Activated T-helper 9 cell treated with anti-CD3 and anti-CD28 coated beads, Interleukin-2, amount 50 U/mL, for 16 hours (primary cell): ENCODE results near the gene HNMT.
"Not testable (repeated sequence)": the region's sequence is repeated elsewhere in the genome, so short reads cannot be mapped to it uniquely, and the experiment has no call there.

Source experiments
- DNase-seq: peaks from one replicate; pipeline ENCODE4 v3.0.0-alpha.2; 2020; ENCODE audit warnings: low read depth

Gene HNMT

GRCh38 chr2:137964066-137964858, at the start of gene HNMT:
TSS of gene HNMT (plus strand) at chr2:137964473. CDS start at chr2:137964492, 19 bp downstream.
- no peak for DNase-seq

GRCh38 chr2:137921105-137921880, 43.0 kb upstream of the HNMT start:
- no peak for DNase-seq

GRCh38 chr2:137922171-137922570, 42.1 kb upstream of the HNMT start:
- not testable (repeated sequence) for DNase-seq

- DNase-seq = no peak
Measured at GRCh38 chr2:137924019-137924418, 40.3 kb upstream of the HNMT start.

GRCh38 chr2:137925599-137925998, 38.7 kb upstream of the HNMT start:
- DNase-seq = no peak

- DNase-seq = no peak
Measured at GRCh38 chr2:137927846-137928245, 36.4 kb upstream of the HNMT start.

GRCh38 chr2:137928547-137929518, 35.4 kb upstream of the HNMT start:
- no peak for DNase-seq

- no peak for DNase-seq
Measured at GRCh38 chr2:137929519-137929916, 34.8 kb upstream of the HNMT start.

- DNase-seq = no peak
Measured at GRCh38 chr2:137930146-137930545, 34.1 kb upstream of the HNMT start.

GRCh38 chr2:137935591-137935990, 28.7 kb upstream of the HNMT start:
- no peak for DNase-seq

- no peak for DNase-seq
Measured at GRCh38 chr2:137937246-137937645, 27.0 kb upstream of the HNMT start.

- no peak for DNase-seq
Measured at GRCh38 chr2:137937778-137938177, 26.5 kb upstream of the HNMT start.

GRCh38 chr2:137938204-137938603, 26.1 kb upstream of the HNMT start:
- no peak for DNase-seq

- no peak for DNase-seq
Measured at GRCh38 chr2:137939026-137939425, 25.2 kb upstream of the HNMT start.

GRCh38 chr2:137940154-137940553, 24.1 kb upstream of the HNMT start:
- DNase-seq = no peak

GRCh38 chr2:137942037-137942832, 22.0 kb upstream of the HNMT start:
- no peak for DNase-seq

- DNase-seq = no peak
Measured at GRCh38 chr2:137942833-137943677, 21.2 kb upstream of the HNMT start.

GRCh38 chr2:137943678-137944347, 20.5 kb upstream of the HNMT start:
- DNase-seq = no peak

GRCh38 chr2:137944714-137945113, 19.6 kb upstream of the HNMT start:
- no peak for DNase-seq

GRCh38 chr2:137945229-137945628, 19.0 kb upstream of the HNMT start:
- no peak for DNase-seq
